ENCODE data around the gene TSKU. TPM values are rescaled to one million over a fixed set of nuclear protein-coding genes. Genes with fewer than 3 reads are reported as not detected.

Gene TSKU
- total and polyA plus RNA-seq, 9 of the 15 experiments (the other 6 are each of a cell fraction or from before 2014, with no cell fraction given) = 0.60 to 11.9 (median 8.4) TPM

GRCh38 chr11:76745561-76746207 is 37.5 kb upstream of the TSKU start (continued):
- no peak for TF ChIP-seq SREBF1 (IDR thresholded peaks at IDR 0.05; ENCODE audit: borderline replicate concordance, low read depth, low read length)
- no peak for TF ChIP-seq DMBX1 (CRISPR knock-in tag; IDR thresholded peaks at IDR 0.05; ENCODE audit: borderline replicate concordance)
- TF ChIP-seq ZNF444 (CRISPR knock-in tag; IDR thresholded peaks at IDR 0.05) = no peak
- no peak for TF ChIP-seq MEF2A (IDR thresholded peaks at IDR 0.05; ENCODE audit: control insufficient read depth, low read depth, low read length)
- peak; percentile 61 for TF ChIP-seq SMAD4 (CRISPR knock-in tag; conservative IDR thresholded peaks at IDR 0.05)
- no peak for TF ChIP-seq CAMTA2 (CRISPR knock-in tag; conservative IDR thresholded peaks at IDR 0.05)
- TF ChIP-seq FOS (IDR thresholded peaks at IDR 0.05; ENCODE audit: extremely low read depth, insufficient read length) = no peak
- TF ChIP-seq POLR2G (IDR thresholded peaks at IDR 0.05; ENCODE audit: low read depth, low read length) = no peak
- TF ChIP-seq SMAD1 (IDR thresholded peaks at IDR 0.05; ENCODE audit: low read depth, low read length, partially characterized antibody) = peak; percentile 21
- peak; percentile 66; the same call in 1 of the 2 replicates for TF ChIP-seq BHLHE40 (IDR thresholded peaks at IDR 0.05; ENCODE audit: low read length)
- TF ChIP-seq RCOR1 (IDR thresholded peaks at IDR 0.05; ENCODE audit: borderline replicate concordance in 1 of 2, low read depth in 2 of 2, low read length in 2 of 2) = peak in 1 of 2 experiments; percentile 19; a peak in 2 of 4 replicates
- no peak for TF ChIP-seq U2AF1 (optimal IDR thresholded peaks at IDR 0.05; ENCODE audit: low read depth, low read length)
- no peak for TF ChIP-seq PCBP1 (IDR thresholded peaks at IDR 0.05; ENCODE audit: low read depth, low read length, poor library complexity, severe bottlenecking)
- TF ChIP-seq TRIM28 (IDR thresholded peaks at IDR 0.05) = peak; percentile 75; the same call in 1 of the 2 replicates
- no peak for TF ChIP-seq TRIM25 (IDR thresholded peaks at IDR 0.05; ENCODE audit: borderline replicate concordance)
- TF ChIP-seq ETV1 (tag; conservative IDR thresholded peaks at IDR 0.05; ENCODE audit: low read depth) = no peak
- TF ChIP-seq, protein P1, sequence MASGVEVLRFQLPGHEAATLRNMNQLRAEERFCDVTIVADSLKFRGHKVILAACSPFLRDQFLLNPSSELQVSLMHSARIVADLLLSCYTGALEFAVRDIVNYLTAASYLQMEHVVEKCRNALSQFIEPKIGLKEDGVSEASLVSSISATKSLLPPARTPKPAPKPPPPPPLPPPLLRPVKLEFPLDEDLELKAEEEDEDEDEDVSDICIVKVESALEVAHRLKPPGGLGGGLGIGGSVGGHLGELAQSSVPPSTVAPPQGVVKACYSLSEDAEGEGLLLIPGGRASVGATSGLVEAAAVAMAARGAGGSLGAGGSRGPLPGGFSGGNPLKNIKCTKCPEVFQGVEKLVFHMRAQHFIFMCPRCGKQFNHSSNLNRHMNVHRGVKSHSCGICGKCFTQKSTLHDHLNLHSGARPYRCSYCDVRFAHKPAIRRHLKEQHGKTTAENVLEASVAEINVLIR (CRISPR knock-in tag; IDR thresholded peaks at IDR 0.05) = no peak
- TF ChIP-seq, protein P2, sequence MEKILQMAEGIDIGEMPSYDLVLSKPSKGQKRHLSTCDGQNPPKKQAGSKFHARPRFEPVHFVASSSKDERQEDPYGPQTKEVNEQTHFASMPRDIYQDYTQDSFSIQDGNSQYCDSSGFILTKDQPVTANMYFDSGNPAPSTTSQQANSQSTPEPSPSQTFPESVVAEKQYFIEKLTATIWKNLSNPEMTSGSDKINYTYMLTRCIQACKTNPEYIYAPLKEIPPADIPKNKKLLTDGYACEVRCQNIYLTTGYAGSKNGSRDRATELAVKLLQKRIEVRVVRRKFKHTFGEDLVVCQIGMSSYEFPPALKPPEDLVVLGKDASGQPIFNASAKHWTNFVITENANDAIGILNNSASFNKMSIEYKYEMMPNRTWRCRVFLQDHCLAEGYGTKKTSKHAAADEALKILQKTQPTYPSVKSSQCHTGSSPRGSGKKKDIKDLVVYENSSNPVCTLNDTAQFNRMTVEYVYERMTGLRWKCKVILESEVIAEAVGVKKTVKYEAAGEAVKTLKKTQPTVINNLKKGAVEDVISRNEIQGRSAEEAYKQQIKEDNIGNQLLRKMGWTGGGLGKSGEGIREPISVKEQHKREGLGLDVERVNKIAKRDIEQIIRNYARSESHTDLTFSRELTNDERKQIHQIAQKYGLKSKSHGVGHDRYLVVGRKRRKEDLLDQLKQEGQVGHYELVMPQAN (IDR thresholded peaks at IDR 0.05; ENCODE audit: borderline replicate concordance) = no peak; the same call in 1 of the 2 replicates
- no peak for TF ChIP-seq HMGN3 (IDR thresholded peaks at IDR 0.05; ENCODE audit: borderline replicate concordance, extremely low read depth, insufficient read length, low read depth, low read length)
- peak; percentile 75; the same call in 1 of the 2 replicates for TF ChIP-seq ATF7 (IDR thresholded peaks at IDR 0.05)
- peak; percentile 26; the same call in 1 of the 2 replicates for TF ChIP-seq SPI1 (IDR thresholded peaks at IDR 0.05; ENCODE audit: borderline replicate concordance, low read depth, low read length)
- no peak for TF ChIP-seq PHF21A (IDR thresholded peaks at IDR 0.05; ENCODE audit: borderline replicate concordance, low read depth)
- TF ChIP-seq ESRRA (IDR thresholded peaks at IDR 0.05; ENCODE audit: borderline replicate concordance, low read depth) = peak; percentile 91
- no peak for TF ChIP-seq DNMT1 (IDR thresholded peaks at IDR 0.05)
- no peak for TF ChIP-seq RBM14 (IDR thresholded peaks at IDR 0.05; ENCODE audit: borderline replicate concordance, insufficient read depth, low read depth, low read length)

Measured in K562 (cell line).